ENCODE results near the gene NKX6-2.

DNA sequence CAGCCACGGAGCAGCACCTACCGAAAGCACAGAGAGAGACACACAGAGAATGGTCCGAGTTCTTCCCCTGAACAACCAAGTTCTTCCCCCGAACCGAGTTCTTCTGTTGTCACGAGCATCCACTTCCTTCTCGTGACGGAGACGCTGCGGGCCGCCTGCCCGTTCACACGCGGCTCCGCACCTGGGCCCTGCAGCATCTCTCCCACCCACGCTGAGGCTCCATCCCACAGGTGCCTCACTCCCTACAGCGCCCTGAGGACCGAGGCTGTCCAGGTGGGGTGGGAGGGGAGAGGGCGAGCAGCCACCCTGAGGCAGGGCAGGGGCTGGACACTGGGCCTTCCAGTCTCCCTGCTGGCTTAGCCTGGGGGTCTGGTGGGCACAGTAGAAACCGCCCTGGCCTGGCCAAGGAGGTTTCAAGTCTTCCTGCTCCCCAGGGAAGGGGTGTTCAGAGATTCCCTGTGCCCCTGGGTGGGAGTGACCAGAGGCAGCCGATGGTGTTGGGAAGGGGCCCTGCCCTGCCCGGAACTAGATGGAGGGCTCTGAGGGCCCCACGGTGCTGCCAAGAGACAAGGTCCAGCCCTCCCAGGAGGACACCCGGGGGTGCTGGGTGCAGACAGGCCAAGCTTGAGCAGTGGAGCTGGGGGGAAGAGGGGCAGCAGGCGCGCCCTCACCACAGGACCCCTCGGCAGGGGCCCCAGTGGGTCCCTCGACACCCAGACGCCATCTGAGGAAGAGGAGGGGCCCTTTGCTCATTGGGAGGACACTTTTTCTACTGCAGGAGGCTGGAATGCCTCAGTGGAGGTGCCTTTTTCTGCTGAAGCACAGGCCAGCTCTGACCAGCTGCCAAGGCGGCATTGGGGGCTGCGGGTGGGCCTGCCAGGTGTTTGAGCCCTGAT is 5.2 kb upstream of the NKX6-2 start:
- TF ChIP-seq, protein P1, sequence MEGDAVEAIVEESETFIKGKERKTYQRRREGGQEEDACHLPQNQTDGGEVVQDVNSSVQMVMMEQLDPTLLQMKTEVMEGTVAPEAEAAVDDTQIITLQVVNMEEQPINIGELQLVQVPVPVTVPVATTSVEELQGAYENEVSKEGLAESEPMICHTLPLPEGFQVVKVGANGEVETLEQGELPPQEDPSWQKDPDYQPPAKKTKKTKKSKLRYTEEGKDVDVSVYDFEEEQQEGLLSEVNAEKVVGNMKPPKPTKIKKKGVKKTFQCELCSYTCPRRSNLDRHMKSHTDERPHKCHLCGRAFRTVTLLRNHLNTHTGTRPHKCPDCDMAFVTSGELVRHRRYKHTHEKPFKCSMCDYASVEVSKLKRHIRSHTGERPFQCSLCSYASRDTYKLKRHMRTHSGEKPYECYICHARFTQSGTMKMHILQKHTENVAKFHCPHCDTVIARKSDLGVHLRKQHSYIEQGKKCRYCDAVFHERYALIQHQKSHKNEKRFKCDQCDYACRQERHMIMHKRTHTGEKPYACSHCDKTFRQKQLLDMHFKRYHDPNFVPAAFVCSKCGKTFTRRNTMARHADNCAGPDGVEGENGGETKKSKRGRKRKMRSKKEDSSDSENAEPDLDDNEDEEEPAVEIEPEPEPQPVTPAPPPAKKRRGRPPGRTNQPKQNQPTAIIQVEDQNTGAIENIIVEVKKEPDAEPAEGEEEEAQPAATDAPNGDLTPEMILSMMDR (conservative IDR thresholded peaks at IDR 0.05): no peak
- no peak for TF ChIP-seq ZFX (IDR thresholded peaks at IDR 0.05)

Measured in C4-2B (cell line).